GM19468 (cell line): Measurements from ENCODE around the gene CGB8.

Experiments
- ATAC-seq: cut with Tn5 transposase; IDR thresholded peaks from one replicate; pipeline ENCODE4 v1.9.1; 2021; ENCODE audit warnings: mild to moderate bottlenecking, moderate library complexity, moderate number of reproducible peaks; ENCODE audit not compliant: unreplicated experiment; ENCODE audit errors: extremely low read depth

CGB8 gene

DNA sequence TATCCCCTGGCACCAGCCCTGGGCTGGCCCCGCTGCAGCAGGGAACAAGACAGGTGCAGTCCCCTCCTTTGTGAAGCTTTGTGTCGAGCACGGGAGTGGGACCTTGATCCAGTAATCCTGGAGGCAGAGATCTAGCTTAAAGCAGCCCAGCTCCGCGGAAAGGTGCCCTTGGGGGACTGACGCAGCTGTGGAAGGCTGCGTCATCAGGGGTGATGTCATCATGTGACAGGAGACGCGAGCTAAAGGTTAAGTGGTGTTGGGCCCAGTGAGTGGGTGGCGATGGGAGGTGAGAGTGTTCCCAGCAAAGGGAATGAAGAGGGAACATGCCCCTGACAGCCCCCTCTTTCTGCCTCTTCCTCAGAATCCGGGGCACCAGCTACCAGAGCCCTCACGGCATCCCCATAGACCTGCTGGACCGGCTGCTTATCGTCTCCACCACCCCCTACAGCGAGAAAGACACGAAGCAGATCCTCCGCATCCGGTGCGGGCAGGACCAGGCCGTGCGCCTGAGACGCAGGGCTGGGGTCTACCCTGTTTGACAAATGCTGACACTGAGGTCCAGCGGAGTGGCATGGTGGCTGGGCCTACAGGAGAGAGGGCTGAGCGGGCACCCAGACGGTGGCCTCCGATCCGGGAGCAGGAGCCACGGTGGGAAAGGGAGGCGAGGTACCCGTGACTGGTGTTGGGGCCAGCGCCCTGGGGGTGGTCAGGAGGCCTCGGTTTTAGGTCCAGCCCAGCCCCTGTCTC, 34.6 kb downstream of the CGB8 start:
- no peak for ATAC-seq

DNA sequence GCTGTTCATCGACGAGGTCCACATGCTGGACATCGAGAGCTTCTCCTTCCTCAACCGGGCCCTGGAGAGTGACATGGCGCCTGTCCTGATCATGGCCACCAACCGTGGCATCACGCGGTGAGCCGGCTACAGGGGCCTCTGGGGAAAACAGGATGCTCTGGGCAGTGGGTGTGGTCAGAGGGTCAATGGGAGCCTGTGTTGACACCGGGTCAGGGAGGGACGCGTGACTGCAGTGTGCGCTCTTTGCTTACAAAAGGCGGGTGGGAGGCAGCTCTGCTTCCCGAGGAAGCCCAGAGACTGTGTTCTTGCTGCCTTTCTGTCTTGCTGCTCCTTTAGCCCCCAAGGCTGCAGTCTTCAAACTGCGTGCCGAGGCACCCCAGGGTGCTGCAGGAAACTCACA, 37.7 kb downstream of the CGB8 start:
- ATAC-seq: no peak

DNA sequence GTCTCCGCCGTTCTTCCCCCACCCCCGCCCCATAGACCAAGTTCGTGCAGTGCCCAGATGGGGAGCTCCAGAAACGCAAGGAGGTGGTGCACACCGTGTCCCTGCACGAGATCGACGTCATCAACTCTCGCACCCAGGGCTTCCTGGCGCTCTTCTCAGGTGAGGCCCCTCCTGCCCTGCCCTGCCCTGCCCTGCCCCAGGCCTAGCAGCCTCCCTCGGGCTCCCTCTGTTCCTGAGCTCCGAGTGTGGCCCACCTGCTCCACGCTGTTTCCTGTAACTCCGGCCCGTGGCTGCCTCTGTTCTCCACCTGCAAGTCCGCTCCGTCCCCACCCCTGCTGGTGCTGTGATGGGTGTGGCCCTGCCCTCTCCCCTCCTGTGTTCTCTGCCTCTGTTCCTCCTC, 38.5 kb downstream of the CGB8 start:
- ATAC-seq: no peak

GRCh38 chr19:49009828-49010227, 39.1 kb downstream of the CGB8 start:
- no peak for ATAC-seq

GRCh38 chr19:49006905-49007304, 42.0 kb downstream of the CGB8 start:
- no peak for ATAC-seq

DNA sequence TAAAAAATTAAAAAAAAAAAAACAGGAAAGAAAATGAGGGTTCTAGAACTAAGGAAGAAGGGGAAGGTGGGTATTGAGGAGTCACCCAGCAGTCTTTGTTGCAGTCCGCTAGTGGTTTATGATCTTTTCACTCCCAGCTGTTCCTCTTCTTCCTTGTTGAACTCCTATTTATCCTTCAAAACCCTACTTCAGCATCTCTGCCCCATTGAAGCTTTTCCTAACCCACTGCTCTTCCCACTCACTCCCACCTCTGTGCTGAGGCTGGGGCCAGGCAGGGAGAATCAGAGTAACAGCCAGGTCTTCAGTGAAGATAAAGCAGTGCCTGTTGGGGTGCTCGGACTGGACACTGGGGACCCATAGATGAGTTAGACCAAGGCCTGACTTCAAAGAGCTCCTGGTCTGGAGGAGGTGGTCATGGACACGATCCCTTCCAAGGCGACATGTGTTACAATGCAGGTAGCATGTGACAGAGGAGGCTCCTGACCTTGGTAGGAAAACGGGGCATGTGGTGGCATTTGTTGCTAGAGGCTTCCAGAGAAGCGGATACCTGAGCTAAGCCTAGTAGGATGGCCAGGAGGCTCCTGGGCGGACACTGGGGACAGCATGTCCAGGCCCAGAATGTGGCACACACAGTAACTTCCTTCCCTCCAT, 43.8 kb downstream of the CGB8 start:
- no peak for ATAC-seq

DNA sequence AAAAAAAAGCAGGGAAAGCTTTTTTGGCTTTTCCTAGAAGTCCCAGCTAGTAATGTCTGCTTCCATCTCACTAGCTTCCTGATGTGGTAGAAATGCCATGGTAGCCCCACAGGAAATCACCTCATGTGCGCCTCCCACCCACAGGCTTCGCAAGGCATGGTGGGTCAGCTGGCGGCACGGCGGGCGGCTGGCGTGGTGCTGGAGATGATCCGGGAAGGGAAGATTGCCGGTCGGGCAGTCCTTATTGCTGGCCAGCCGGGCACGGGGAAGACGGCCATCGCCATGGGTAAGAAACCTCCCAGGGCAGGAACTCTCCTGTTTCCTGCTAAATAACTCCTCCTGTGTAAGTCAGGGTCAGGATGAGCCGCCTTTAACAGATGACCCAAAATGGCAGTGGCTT, 44.8 kb downstream of the CGB8 start:
- no peak for ATAC-seq

- ATAC-seq: no peak
Measured at GRCh38 chr19:48999481-49000325, 49.2 kb downstream of the CGB8 start.

- no peak for ATAC-seq
Measured at GRCh38 chr19:48997972-48998371, 50.9 kb downstream of the CGB8 start.
